Uterus (tissue), 4 donors: ENCODE measurements around the gene OOSP3. TPM values are rescaled to one million over a fixed set of nuclear protein-coding genes. Genes with fewer than 3 reads are reported as not detected.

Source experiments
- DNase-seq, 2 donors: peaks; one replicate each; pipeline ENCODE4 v3.0.0-alpha.2; 2019 to 2020
- H3K27ac ChIP-seq, 2 donors: fragments of 200-600 bp; sonication (generic); 1 replicate in 1 of 2; 2 replicates in 1 of 2; pipeline ENCODE4 v1.5.1; 2016 to 2018
- H3K27me3 ChIP-seq, 2 donors: fragments of 200-600 bp; sonication (generic); one replicate each; pipeline ENCODE4 v1.5.1; 2018 to 2019; ENCODE audit warnings: control low read depth in 1 of 2
- H3K36me3 ChIP-seq, 2 donors: fragments of 200-600 bp; sonication (generic); one replicate each; pipeline ENCODE4 v1.5.1; 2019; ENCODE audit warnings: control low read depth in 1 of 2
- H3K4me1 ChIP-seq, 2 donors: fragments of 200-600 bp; sonication (generic); one replicate each; pipeline ENCODE4 v1.5.1; 2018 to 2019; ENCODE audit warnings: control low read depth in 1 of 2
- H3K4me3 ChIP-seq, 2 donors: fragments of 200-600 bp; sonication (generic); 1 replicate in 1 of 2; 2 replicates in 1 of 2; pipeline ENCODE4 v1.5.1; 2018 to 2019; ENCODE audit warnings: mild to moderate bottlenecking in 1 of 2
- H3K9me3 ChIP-seq, 2 donors: fragments of 200-600 bp; sonication (generic); one replicate each; pipeline ENCODE4 v1.5.1; 2019; ENCODE audit warnings: control low read depth in 1 of 2
- CTCF ChIP-seq, 4 experiments: fragments of 200-600 bp in 2 of 4; fragments of 450-650 bp in 2 of 4; sonication (generic) in 2 of 4; IDR thresholded peaks; one replicate each; pipeline ENCODE4 v1.5.1; 2016 to 2019; ENCODE audit warnings: antibody characterized with exemption in 4 of 4, mild to moderate bottlenecking in 2 of 4, moderate library complexity in 1 of 4
- POLR2A ChIP-seq, 2 donors: fragments of 450-650 bp; IDR thresholded peaks; one replicate each; pipeline ENCODE4 v1.6.1; 2016; ENCODE audit warnings: antibody characterized with exemption in 2 of 2, mild to moderate bottlenecking in 1 of 2, moderate library complexity in 1 of 2
- intact Hi-C: fragments of 100-400 bp; cut with DNase I; formaldehyde crosslinking; loops from one replicate; pipeline ENCODE4 v1.15.1; 2023; ENCODE audit warnings: low total_unique reads
- total RNA-seq, 4 donors: library from RNA; depleted of rRNA in 3 of 4; stranded (reverse); fragments of >200 nt in 3 of 4; gene quantifications; one replicate each; pipeline versions ENCODE4 v1.1.0 to v1.2.4, GENCODE V29; 2014 to 2023
- donor health status: DM: yes; HTN: yes; CAD: no.

OOSP3 gene
- total RNA-seq, 4 donors from 2014 or later = not detected

GRCh38 chr11:59854871-59855270, 23.7 kb upstream of the OOSP3 start:
- no peak for DNase-seq
- intact Hi-C loops = no loop called here
- no peaks in the 10 kb centered on the region for H3K9me3 ChIP-seq
- H3K4me3 ChIP-seq = no peak overlapping the region
- H3K27ac ChIP-seq = no peak overlapping the region
- H3K27me3 ChIP-seq = no peaks in the 10 kb centered on the region
- H3K4me1 ChIP-seq = no peaks in the 10 kb centered on the region
- TF ChIP-seq CTCF (IDR thresholded peaks at IDR 0.05) (no peak), POLR2A (IDR thresholded peaks at IDR 0.05) (no peak)
- H3K36me3 ChIP-seq = no peaks in the 10 kb centered on the region

DNA sequence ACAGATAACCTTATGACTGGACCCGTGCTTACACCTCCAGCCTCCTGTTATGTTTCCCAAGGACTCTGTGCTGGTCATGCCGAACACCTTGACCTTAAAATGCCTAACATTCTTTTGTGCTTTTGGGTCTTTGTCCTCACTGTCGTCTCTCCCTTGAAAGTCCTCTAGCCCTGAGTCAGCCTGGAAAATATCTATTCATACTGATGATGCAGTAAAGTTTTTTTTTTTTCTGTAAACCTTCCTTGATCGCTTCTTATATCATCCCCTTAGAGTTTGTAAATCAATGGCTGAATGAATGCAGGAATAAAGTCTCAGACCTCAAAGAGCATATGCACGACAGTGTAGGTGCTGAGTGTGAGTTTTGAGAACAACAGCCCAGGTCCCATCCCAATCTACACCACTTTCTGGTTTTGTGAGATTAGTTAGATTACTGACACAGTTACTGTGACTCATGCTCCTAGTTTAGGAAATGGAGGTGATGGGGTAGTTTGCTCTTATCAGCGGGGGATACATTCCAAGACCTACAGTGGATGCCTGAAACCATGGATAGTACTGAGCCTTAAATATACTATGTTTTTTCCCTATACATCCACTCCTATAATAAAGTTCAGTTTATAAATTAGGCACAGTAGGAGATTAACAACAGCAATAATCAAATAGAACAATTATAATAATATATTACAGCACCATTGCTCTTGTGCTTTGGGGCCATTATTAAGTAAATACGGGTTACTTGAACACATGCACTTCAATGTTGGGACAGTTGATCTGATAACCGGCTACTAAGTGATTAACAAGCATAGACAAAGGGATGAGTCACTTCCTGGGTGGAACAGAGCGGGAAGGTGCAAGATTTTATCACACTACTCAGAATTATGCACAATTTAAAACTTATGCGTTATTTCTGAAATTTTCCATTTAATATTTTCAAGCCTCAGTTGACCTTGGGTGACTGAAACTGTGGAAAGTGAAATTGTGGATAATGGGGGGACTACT, 20.8 kb upstream of the OOSP3 start:
- H3K9me3 ChIP-seq = no peaks in the 10 kb centered on the region
- no peaks in the 10 kb centered on the region for H3K27me3 ChIP-seq
- TF ChIP-seq CTCF (IDR thresholded peaks at IDR 0.05) (no peak), POLR2A (IDR thresholded peaks at IDR 0.05) (no peak)
- no peak overlapping the region for H3K4me3 ChIP-seq
- no peaks in the 10 kb centered on the region for H3K36me3 ChIP-seq
- DNase-seq = no peak
- H3K4me1 ChIP-seq = no peaks in the 10 kb centered on the region
- intact Hi-C loops = no loop called here
- no peak overlapping the region for H3K27ac ChIP-seq

- Histone ChIP-seq H3K36me3 (no peaks in the 10 kb centered on the region), H3K4me3 (no peak overlapping the region), H3K9me3 (no peaks in the 10 kb centered on the region), H3K27ac (no peak overlapping the region), H3K27me3 (no peaks in the 10 kb centered on the region), H3K4me1 (no peaks in the 10 kb centered on the region)
- intact Hi-C loops = no loop called here
- no peak for DNase-seq
- TF ChIP-seq CTCF (IDR thresholded peaks at IDR 0.05) (no peak), POLR2A (IDR thresholded peaks at IDR 0.05) (no peak)
These were observed 18.9 kb upstream of the OOSP3 start for GRCh38 chr11:59859673-59860072.

- no peaks in the 10 kb centered on the region for H3K27me3 ChIP-seq
- no peak overlapping the region for H3K4me3 ChIP-seq
- H3K9me3 ChIP-seq = no peaks in the 10 kb centered on the region
- H3K27ac ChIP-seq = no peak overlapping the region
- intact Hi-C loops = no loop called here
- H3K36me3 ChIP-seq = no peaks in the 10 kb centered on the region
- no peak for DNase-seq
- no peaks in the 10 kb centered on the region for H3K4me1 ChIP-seq
- TF ChIP-seq CTCF (IDR thresholded peaks at IDR 0.05) = no peak
- TF ChIP-seq POLR2A (IDR thresholded peaks at IDR 0.05) = no peak
These were observed 16.3 kb upstream of the OOSP3 start for GRCh38 chr11:59862252-59862651.

DNA sequence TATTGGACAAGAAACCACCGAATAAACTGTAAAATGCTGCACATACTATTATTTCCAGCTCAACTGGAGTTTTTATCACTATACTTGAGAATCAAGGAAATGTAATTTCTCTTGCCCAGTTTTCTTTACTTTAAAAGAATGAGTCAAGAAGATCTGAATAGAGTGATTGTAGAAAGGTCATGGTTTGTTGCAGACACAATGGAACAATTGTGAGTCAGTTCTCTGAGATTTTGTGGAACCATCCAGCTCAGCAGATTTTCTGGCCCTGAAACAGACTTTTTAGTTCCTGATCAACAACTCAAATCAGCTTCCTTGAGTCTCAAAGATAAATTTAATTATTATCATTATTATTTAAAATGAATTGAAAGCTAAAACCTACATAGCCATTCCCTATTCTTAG, 13.6 kb upstream of the OOSP3 start:
- TF ChIP-seq POLR2A (IDR thresholded peaks at IDR 0.05) = no peak
- no peak for TF ChIP-seq CTCF (IDR thresholded peaks at IDR 0.05)
- H3K27ac ChIP-seq = no peak overlapping the region
- intact Hi-C loops = no loop called here

More for the DNA sequence above, 13.6 kb upstream of the OOSP3 start:
- Histone ChIP-seq H3K9me3 (no peaks in the 10 kb centered on the region), H3K36me3 (no peaks in the 10 kb centered on the region), H3K4me3 (no peak overlapping the region), H3K27me3 (no peaks in the 10 kb centered on the region), H3K4me1 (no peaks in the 10 kb centered on the region)
- DNase-seq = no peak
